Activated gamma-delta T cell (primary cell): Measurements from ENCODE around the gene NCMAP.
"Not testable (repeated sequence)": the region's sequence is repeated elsewhere in the genome, so short reads cannot be mapped to it uniquely, and the experiment has no call there.

Source experiments
- DNase-seq: peaks from one replicate; lab custom pipeline; 2025; lab: John Stamatoyannopoulos, UW

The NCMAP gene

DNA sequence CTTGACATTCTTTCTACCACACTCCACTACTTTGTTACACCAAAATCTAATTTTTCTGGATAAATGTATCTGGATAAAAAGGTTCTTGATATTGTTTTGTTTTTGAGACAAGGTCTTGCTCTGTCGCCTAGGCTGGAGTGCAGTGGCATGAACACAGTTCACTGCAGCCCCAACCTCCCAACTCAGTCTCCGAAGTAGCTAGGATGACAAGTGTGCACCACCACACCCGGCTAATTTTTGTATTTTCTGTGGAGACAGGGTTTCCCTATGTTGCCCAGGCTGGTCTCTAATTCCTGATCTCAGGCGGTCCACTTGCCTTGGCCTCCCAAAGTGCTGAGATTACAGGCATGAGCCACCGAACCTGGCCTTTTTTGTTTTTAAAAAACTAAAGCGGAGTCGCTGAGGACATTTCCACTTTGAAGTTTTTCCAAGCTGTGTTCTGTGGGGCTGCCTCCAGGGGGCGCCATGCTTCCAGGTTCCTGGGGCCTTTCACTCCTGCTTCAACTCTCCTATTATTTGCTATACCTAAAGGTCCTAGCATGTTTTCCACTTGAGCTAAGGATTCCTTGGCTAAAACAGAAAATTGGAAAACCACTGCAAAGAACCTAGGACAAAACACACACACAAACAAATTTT lies 14.1 kb upstream of the NCMAP start:
- no peak for DNase-seq

- no peak for DNase-seq
Measured at GRCh38 chr1:24544239-24544638, 11.6 kb upstream of the NCMAP start.

DNA sequence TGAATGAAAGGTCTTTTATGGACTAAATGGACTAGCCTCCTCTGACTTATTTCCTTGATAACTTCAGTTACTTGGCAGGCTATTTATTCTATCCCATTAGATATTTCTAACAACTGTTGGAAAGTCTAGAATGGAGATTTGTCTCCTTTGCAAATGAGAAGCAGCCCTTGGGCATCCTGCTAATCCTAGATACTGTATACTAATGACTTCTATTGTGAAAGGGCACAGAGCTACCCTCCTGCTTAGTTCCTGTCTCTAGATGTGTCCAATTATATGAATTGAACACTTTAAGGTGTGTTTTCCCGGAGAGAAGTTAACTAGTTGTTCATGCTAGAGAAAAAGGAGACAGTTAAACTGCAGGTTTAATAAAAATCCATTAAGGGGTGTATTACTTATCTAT lies 10.2 kb upstream of the NCMAP start:
- DNase-seq = no peak

DNA sequence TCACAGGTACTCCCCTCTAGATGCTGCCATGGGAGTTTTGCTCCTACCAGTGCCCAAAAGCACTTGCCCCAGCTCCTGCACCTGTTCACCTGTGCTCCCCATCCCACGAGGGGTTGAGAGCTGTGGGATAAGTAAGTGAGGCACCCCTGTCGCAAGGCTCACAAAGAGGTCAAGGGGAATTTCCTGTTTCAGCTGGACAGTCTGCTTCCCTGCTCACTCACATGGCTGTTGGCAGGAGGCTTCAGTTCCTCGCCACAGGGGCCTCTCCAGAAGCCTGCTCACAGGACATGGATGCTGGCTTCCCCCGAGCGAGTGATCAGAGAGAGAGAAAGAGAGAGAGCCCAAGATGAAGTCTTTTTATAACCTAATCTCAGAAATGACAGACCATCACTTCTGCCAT lies 8.7 kb upstream of the NCMAP start:
- DNase-seq = no peak

DNA sequence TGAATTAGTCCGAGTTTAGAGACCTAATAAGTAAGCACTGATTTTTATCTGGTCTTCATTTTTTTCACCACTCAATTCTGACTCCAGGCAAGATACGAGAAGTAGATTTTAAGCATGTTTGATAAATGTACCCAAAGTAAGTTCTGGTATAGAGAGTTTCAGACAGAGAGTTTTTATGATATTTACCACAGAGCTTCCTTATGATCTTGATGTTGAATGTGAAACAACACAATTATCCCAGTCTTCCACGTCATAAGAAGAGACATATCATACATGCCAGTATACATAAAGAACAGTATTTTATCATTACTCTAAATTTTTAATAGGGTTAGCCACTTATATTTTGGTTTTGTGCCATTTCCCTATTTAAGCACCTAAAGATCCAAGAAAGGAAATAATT lies 7.8 kb upstream of the NCMAP start:
- no peak for DNase-seq

DNA sequence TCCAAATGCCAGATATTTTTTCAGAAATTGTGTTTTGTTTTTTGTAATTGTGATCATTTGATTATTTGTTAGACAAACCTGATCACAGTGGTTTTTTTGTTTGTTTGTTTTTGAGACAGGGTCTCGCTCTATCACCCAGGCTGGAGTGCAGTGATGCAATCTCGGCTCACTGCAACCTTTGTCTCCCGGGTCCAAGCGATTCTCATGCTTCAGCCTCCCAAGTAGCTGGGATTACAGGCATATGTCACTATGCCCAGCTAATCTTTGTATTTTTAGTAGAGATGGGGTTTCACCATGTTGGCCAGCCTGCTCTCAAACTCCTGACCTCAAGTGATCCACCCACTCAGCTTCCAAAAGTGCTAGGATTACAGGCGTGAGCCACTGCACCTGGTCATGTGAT lies 6.7 kb upstream of the NCMAP start:
- not testable (repeated sequence) for DNase-seq

DNA sequence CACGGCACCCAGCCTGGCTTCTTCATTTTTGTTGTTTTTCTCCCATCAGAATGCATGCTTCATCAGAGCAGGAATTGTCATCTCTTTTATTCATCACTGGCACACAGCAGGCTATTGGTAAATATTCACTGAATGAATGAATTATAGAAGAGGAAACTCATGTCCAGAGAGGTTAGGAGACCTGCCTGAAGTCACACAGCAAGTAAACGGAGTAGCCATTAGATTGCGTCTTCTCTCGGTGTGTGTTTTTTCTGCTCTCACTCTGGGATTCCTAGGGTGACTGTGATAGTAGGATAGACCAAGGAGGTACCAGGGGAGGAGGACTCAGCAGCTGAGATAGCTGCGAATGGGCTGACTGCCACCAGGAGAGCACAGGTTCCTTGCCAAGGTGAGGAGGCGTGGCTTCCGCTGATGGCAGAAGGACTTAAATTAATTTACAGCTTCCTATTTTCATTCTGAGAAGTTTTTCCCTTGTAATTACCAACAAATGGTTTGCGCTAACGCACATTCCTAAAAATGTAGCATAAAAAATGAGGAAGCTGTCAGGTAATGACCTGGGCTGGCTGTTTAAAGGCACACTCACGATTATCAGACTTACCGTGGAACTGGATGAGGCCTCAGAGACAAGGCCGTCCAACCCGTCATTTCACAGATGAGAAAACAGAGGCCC lies 4.5 kb upstream of the NCMAP start:
- no peak for DNase-seq

DNA sequence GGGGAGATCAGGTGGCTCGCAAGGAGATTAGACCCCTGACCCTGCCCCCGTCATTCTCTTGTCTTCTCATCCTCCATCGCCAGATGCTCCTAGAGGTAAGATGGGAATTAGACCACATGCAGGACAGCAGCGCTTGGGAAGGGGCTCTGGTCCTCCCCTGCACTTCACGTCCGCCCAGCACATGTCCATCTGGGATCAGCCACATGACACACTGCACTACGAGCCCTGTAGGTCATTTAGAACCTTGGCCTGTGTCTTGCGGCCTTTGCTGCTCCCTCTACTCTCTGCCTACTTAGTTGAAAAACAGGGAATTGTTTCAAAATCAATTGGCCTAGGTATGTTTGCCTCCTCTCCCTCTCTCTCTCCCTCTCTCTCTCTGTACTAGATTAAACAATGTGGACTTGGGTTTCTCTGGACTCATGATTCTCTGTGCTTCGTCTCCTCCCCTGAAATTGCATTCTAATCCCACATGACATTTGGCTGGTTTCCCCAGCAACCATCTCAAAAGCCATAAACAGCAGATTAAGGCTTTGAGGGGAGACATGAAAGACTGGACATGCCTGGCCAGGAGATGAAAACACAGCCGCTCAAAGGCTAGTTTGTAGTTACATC lies 3.8 kb upstream of the NCMAP start:
- DNase-seq = no peak

DNA sequence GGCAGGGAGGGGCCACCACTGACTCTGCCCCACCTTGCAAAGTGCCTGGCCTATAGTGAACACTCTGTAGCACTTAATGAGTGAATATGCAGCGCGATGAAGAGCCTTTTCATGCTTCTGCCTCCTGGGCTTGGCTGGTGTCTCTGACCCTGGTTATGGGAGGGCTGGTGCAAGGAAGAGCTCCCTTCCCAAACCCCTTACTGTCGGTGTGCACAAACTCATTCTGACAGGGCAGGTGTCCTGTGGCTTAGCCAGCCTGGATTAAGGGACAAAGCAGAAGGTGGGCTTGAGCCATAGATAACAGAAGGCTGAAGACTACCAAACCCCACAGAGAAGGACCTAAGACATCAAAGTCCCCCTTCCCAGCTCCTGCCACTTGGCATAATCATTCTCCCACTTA lies 2.0 kb upstream of the NCMAP start:
- no peak for DNase-seq

- no peak for DNase-seq
Measured at GRCh38 chr1:24554714-24555113, 1.2 kb upstream of the NCMAP start.

- DNase-seq = no peak
Measured at GRCh38 chr1:24556414-24556795, 518 bp downstream of the NCMAP start.

DNA sequence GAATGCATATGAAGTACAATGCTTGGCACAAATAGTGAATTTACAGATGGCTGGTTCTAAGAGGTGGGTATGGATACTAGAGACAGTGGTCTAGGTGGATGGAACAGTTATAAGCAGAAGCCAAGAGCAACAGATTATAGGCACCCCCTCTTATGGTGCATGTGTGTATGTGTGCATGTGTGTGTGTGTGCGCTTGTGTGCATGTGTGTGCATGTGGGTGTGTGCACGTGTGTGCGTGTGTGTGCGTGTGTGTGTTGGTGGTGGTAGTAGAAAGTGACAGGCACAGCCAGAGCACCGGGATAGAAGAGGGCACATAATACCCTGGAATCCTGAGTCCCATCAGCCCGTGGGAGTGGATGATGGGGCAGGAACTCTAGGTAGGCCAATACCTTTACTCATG lies 1.3 kb downstream of the NCMAP start:
- no peak for DNase-seq

GRCh38 chr1:24557711-24558131 lies 1.8 kb downstream of the NCMAP start:
- no peak for DNase-seq

GRCh38 chr1:24558455-24558854 lies 2.6 kb downstream of the NCMAP start:
- DNase-seq = no peak

- no peak for DNase-seq
Measured at GRCh38 chr1:24558902-24559791, 3.3 kb downstream of the NCMAP start.

DNA sequence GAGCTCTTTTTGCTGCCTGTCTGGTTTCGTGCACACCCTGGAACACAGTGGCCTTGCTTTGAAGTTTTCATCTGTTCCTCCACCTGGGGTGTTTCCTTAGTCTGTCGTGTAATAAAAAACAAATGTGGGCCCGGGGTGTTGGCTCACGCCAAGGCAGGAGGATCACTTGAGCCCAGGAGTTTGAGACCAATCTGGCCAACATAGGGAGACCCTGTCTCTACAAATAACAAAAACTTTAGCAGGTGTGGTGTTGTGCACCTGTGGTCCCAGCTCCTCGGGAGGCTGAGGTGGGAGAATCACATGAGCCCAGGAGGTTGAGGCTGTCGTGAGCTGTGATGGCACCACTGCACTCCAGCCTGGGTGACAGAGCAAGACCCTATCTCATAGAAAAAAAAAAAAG lies 4.5 kb downstream of the NCMAP start:
- no peak for DNase-seq

DNA sequence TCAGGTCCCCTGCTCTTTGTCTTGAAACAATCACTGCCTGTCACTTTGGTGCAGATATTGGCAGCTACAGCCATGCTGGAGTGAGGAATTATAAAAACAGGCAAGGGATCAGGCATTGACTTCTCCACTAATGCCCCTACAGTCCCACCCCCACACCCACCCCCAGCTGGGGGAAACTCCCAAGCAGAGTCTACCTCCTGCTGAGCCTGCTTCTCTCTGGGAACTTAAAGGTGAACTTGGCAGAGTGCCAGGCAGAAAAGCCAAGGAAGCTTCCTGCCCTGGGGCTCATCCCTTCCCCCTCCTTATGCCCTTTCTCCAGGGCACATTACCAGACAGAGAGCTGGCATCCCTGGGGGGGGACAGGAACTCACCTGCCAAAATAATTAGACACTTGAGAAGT lies 6.7 kb downstream of the NCMAP start:
- no peak for DNase-seq

- no peak for DNase-seq
Measured at GRCh38 chr1:24564695-24565094, 8.8 kb downstream of the NCMAP start.

DNA sequence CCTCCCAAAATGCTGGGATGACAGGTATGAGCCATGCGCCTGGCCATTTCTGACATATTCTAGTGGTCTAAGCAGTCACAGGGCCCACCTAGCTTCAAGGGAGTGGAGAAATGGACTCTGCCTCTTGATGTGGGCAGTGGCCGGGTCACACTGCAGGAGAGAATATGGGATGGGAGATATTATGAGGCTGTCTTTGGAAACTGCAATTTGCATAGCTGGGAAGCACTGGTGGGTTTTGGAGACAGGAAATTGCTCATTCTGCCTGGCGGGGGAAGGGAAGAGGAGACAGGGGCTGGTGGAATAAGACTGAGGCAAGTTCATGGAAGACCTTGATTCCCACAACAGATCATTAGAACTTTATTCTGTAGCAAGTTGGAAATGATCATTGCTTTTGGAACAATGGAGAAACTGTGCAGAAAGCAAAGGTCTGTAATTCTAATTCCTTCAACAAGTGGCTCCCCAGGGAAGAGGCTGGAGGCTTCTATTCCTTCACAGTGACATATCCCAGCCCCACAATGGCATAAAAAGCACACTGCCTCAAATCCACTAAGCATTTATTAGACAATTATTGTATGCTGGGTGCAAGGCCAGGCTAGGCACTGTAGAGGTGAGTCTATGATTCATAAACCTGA lies 10.5 kb downstream of the NCMAP start:
- no peak for DNase-seq

- DNase-seq = no peak
Measured at GRCh38 chr1:24567792-24568388, 12.0 kb downstream of the NCMAP start.

DNA sequence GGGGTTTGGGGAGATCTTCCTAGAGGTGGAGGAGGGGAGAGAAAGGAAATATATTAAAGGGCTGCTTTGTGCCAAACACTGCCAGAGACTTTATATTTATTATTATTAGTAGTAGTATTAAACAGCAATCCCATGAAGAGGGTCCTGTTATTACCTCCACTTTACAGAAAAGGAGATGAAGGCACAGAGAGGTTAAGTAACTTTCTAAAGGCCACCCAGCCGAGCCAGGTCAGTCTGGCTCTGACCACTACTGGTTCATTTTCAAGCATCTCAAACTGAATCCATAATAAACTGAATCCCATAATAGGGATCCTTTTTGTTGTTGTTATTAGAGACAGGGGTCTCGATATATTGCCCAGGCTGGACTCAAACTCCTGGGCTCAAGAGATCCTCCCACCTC lies 12.6 kb downstream of the NCMAP start:
- DNase-seq = no peak
